NCI-H2227 treated with DMSO at 0.1 percent for 48 hours (cell line): Measurements from ENCODE around the gene MYLK4.

Experiments
- DNase-seq: peaks from one replicate; lab custom pipeline; 2025; lab: John Stamatoyannopoulos, UW

Gene MYLK4

GRCh38 chr6:2630359-2630758 lies 120.4 kb downstream of the MYLK4 start:
- no peak for DNase-seq

GRCh38 chr6:2626401-2626800 lies 124.3 kb downstream of the MYLK4 start:
- no peak for DNase-seq

- no peak for DNase-seq
Measured at GRCh38 chr6:2625581-2625980, 125.1 kb downstream of the MYLK4 start.

GRCh38 chr6:2624177-2624576 lies 126.5 kb downstream of the MYLK4 start:
- DNase-seq, result no peak

GRCh38 chr6:2623295-2623694 lies 127.4 kb downstream of the MYLK4 start:
- DNase-seq, result no peak

GRCh38 chr6:2622671-2623070 lies 128.1 kb downstream of the MYLK4 start:
- DNase-seq, result no peak

- DNase-seq, result no peak
Measured at GRCh38 chr6:2619651-2620050, 131.1 kb downstream of the MYLK4 start.

- no peak for DNase-seq
Measured at GRCh38 chr6:2617729-2618128, 133.0 kb downstream of the MYLK4 start.

- DNase-seq, result no peak
Measured at GRCh38 chr6:2616811-2617210, 133.9 kb downstream of the MYLK4 start.

- DNase-seq, result no peak
Measured at GRCh38 chr6:2615251-2615650, 135.5 kb downstream of the MYLK4 start.

- no peak for DNase-seq
Measured at GRCh38 chr6:2614846-2615245, 135.9 kb downstream of the MYLK4 start.

- no peak for DNase-seq
Measured at GRCh38 chr6:2614155-2614554, 136.6 kb downstream of the MYLK4 start.
